GM19023 (cell line): ENCODE measurements around the gene SMAD1.

ENCODE experiments used
- ATAC-seq: cut with Tn5 transposase; IDR thresholded peaks from one replicate; pipeline ENCODE4 v1.9.1; 2021; ENCODE audit warnings: mild to moderate bottlenecking, moderate library complexity; ENCODE audit not compliant: unreplicated experiment

SMAD1 gene

DNA sequence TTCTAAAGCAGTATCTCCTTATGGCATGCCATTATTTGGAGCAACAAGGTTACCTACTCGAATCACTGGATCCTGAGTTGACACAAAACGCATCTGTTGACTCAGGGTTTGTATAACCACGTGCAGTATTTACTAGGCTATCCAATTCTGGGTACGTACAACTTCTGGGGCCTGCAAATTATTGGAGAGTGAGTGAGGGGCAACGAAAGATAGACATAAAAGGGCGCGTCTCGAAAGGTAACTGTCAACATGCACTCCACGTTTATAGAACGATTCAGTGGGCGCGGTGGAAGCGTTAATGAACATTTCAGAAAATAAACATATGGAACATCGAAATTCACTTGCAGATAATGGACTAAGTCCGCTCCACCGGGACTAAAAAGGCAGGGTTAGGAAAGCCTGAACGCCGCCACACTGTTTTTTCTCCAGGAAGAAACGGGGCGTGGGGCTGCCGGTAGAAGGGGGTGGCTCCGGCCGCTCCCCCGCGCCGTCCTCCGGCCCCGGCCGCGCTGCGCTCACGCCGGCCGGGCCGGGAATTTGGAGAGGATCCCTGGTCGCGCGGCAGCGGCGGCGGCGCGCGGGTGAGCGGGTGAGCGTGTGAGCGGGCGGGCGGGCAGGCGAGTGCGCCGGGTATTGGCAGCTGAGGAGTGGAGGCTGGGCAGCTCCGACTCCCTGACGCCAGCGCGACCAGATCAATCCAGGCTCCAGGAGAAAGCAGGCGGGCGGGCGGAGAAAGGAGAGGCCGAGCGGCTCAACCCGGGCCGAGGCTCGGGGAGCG is at the start of gene SMAD1:
Gene SMAD1 (plus strand): TSS at position 690 of the 778 bp plus-strand sequence. CDS start 32,761 bp downstream, outside the sequence.
- peak; percentile 48 for ATAC-seq

DNA sequence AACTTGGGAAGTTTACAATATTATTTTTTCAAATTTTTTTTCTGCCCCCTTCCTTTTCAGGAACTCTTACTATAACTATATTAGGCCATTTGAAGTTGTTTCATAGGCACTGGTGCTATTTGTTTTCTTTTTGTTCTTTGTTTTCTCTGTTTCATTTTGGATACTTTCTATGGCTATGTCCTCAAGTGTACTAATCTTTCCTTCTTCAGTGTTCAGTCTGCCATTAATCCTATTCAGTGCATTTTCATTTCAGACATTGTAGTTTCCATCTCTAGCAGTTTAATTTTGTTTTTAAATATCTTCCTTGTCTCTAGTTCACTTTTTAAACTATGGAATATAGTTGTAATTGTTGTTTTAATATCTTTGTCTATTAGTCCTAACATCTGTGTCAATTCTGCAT is 48.0 kb upstream of the SMAD1 start:
- ATAC-seq = no peak

DNA sequence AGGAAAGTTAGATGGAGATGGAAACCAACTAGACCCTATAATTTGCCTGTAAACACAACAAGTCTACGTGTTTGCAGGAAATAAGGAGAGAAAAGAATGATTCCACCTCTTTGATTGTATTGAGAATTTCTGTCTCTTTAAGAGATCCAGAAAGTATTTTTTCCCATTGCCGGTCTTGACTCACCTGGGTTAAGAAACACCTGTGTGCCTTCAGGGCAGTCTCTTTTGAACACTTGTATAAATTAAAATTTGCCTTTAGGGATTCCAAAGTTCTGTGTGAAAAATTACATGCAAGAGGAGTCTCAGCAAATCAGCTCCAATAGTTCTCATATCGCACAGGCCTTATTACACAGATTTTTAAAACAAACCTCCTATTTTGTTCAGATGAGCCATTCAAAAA is 46.0 kb upstream of the SMAD1 start:
- no peak for ATAC-seq

DNA sequence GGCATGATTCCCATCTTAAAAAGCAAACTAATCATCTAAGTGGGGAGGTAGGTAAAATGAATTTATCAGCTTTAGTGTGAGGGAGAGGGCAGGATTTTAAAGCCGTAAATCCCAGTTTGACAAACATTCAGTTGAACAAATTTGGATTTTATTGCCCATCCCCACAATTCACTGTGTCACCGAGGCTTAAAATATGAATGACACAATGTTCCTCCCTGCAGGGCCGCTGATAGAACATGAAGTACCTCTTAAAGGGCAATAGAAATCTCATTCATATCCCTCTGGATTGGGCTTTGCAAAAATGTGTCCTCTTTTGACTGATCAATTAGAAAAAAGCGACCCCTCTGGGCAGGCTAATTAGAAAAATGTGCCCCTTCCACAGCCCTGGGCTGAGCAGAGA is 45.5 kb upstream of the SMAD1 start:
- ATAC-seq = no peak

DNA sequence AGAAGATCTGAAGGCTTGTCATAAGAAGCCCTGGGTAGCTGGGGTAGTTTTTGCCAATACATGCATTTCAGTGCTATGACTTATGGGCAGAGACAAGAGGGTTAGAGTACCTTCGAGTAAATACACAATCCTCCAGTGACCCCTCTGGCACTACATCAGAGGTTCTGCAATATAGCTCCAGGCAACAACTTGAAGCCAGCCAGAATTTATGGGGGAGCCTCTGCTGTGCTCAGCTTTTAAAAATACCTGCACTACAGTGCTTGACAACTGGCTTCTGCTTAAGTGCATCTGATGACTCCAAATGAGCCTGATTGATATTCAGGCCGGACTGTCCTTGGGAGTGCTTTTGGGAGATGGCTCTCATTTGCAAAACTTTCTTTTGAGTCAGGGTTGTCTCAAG is 44.9 kb upstream of the SMAD1 start:
- no peak for ATAC-seq

DNA sequence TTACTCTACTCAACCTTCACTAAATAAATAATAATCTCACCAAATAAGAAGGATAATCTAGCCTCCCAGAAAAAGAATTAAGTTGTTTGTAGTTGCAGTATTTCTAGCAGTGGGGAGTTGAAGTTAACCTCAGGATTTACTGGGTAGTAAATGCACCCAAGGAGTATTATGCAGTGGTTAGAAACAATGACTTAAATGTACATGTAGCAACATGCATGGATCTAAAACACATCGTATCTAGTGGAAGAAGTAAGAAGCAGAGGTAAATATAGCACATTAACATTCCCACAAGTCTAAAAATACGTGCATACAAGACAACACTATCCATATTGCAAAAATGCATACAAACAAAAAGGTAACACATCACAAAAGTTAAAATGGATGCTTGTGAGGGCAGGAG is 44.2 kb upstream of the SMAD1 start:
- ATAC-seq = no peak

DNA sequence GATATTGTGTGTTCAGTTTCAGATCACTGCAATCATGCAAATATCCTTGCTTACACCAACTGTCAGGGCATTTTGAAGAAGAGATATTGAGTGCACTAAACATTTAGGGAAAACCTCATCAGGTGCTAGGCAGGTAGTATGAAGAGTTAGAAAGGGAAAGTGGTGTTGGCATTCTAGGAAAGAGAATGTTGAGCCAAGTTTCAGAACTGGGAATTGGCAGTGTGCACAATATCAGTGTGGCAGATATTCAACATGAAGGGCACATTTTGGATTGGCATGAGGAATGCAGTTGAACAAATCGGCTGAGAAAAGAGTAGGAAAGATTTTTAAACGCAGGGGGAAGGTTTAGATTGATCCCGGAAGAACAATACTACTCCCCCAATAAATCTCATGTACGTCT is 43.4 kb upstream of the SMAD1 start:
- ATAC-seq = no peak

DNA sequence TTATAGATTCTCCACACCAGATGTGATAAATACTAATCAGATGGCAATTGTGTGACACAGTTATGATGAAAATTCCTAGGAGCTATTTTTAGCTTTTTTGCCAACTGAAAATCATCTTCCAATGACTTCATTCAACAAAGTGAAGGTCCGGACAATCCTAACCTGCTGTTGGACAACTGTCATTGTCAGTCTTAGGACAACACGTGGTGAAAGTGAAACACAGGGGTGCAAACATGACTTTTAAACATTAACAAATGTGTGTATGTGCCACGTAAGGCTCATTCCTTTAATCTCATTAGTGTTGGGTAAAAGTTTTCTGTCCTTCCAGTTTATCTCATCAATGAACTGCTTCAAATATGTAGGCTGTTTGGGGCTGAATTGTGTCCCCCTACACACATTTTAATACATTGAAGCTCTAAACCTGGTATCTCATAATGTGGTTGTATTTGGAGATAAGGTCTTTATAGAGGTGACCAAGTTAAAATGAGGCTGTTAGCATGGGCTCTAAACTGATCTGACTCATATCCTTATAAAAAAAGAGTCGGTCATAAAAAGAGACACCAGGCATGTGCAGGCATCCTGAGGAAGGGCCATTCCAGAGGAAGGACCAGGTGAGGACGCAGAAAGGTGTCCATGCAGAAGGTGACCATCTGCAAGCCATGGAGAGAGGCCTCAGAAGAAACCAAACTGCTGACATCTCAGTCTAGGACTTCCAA is 41.2 kb upstream of the SMAD1 start:
- ATAC-seq = no peak

DNA sequence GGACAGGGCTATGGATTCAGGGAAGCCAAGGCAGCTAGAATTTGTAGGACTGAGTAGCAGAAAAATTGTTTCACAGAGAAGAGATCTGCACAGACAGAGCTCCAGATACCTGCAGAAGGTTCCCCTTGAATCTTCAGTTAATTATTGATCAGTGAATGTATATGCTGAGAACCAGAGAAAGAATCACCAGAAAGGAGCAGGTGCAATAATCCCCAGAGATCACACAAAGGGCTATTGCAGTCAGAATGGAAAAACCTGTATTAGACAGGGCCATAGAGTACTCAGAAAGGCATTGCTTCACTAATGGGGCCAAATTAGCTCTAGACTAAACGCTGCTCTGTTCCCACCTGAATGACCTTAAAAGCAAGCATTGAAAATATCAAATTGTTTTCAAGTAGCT is 35.5 kb upstream of the SMAD1 start:
- peak; percentile 74 for ATAC-seq

DNA sequence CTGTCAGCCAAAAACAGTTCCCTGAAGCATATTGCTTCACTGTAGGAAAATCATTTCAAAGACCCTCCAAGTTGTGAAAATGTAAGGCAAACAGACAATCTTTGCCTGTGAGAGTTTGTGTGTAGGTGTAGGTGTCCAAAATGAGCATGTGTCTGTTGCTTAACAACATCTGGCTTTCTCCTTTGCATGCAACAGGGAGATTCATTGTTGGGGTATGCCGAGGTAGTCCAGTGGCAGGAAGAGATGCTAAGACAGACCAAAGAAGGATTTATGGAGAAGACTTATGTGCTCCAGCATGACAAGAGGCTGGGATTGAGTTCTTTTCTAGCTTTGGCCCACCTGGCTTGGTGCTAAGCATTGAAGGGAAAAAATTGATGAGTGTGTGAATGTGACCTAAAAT is 29.8 kb upstream of the SMAD1 start:
- no peak for ATAC-seq

DNA sequence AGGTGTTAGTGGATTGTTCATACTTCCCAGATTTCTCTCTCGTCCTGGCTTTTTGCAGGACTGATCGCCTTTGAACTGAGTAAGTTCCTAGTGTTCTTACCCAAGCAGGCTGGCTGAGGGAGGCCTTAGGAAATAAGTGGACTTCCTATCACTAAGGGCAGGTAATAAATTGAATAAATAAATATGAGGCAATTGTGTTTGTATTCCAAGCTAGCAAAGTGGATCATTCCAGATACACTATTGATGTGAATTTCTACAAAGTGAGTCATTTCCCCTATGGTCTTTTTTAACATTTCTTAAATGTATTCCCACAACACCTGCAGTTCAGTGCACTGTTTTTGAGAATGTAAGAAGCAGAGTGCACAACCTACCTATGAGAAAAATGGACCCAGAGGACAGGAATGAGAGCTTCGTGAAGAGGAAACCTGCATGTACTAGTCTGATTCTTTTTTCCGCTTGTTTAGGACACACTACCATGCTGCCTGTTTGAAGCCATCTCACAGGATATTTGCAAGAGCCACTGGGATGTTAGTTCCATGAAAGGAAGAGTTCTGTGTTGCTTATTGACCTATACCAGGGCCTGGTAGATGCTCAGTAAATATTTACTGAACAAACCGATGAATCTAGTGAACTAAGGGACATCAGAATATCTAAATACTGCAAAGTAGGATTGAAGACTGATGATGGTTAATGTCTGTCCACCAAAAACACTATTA is 29.0 kb upstream of the SMAD1 start:
- no peak for ATAC-seq

DNA sequence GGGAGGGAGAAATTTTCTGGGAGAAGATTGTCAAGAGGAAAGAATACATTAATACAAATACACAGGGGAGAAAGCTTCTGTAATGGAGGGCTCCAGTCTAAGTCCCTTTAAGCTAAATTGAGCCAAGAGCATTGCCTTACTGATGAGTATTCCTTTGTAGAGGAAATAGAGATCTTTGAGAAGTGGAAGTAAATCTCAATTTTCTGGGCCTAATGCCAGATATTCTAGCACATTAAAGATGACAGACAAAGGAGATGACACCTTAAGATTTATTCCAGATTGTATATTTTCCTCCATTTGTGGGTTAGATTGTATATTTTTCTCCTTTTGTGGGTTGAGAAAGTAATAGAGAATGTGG is 28.5 kb upstream of the SMAD1 start:
- no peak for ATAC-seq

DNA sequence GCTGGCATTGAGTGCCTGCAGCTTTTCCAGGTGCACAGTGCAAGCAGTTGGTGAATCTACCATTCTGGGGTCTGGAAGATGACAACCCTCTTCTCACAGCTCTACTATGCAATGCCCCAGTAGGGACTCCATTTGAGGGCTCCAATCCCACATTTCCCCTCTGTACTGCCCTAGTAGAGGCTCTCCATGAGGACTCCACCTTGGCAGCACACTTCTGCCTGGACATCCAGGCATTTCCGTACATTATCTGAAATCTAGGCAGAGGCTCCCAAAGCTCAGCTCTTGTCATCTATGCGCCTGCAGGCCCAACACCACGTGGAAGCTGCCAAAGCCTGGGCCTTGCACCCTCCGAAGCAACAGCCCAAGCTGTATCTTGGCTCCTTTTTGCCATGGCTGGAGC is 8.4 kb upstream of the SMAD1 start:
- no peak for ATAC-seq

DNA sequence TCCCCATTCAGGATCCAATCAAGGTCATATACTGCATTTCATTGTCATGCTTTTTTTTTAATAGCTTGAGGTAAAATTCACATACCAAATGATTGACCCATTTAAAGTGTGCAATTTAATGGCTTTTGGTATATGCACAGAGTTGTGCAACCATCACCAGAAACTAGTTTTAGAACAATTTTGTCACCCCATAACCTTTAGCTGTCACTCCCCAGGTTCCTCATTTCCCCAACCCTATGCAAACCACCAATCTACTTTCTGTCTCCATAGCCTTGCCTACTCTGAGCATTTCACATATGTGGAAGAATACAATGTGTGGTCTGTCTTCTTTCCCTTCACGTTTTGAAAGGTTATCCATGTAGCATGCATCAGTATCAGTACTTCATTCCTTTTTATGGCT is 1.4 kb upstream of the SMAD1 start:
- no peak for ATAC-seq

DNA sequence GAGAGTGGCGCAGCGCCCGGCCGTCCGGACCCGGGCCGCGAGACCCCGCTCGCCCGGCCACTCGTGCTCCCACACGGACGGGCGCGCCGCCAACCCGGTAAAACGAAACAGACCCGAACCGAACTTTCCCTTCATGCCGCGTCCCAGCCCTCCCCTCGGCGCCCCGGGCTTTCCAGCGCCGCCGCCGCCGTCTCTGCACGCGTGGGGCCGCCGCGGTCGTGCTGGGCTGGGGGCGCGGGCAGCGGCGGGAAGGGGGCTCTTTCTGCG is 222 bp downstream of the SMAD1 start:
- ATAC-seq = no peak

DNA sequence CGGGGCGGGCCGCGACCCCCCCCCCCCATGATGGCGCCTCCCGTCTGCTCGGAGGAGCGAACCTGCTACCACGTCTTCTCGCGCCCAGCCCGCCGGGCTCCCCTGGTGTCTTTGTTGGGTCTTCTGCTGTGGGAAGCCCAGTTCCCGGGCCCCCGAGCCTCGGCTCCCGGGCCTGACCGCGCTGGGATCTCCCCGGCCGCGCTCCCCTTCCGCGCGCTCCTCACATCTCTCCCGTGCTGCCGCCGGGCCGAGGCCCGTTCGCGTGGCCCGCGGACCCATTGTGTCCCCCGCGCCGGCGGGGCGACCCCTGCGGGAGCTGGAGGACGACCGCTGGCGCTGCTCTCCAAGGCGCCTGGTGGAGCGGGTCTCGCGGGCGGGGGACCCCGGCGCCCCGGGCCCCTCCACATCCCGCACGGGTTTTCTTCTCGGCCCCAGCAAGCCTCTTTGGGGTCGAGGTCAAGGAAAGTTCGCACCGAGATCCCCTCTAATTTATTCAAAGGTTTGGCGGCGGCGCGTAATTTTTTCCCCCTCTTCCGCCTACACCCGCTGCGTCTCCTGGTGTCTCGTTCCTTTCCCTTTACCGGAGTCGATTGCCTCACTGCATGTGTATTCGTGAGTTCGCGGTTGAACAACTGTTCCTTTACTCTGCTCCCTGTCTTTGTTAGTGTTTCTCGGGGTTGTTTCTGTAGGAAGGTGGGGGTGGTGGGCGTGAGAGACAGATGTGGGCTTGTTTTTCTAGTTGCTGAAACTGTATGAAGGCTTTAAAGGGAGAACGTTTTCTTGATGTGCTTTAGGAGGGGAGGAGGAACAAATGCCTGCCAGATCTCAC is 770 bp downstream of the SMAD1 start:
- ATAC-seq = peak; percentile 39

DNA sequence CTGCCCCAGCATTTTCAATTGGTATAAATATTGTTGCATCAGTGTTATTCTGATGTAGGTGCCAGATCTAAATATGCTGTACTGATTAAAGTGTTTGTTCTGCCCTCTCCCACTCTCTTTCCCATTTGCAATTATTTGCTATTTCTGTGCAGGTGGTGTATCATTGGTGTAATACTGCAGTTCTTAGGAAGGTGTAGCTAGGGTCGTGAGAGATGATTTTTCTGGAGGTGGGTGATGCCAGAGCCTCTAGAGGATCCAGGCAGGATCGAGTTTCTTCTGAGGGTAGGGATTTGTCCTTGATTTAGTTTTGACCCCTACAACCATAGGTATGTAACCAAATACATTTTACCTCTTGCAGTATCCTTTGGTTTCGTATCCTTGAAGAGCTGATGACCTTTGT is 1.9 kb downstream of the SMAD1 start:
- ATAC-seq = no peak

DNA sequence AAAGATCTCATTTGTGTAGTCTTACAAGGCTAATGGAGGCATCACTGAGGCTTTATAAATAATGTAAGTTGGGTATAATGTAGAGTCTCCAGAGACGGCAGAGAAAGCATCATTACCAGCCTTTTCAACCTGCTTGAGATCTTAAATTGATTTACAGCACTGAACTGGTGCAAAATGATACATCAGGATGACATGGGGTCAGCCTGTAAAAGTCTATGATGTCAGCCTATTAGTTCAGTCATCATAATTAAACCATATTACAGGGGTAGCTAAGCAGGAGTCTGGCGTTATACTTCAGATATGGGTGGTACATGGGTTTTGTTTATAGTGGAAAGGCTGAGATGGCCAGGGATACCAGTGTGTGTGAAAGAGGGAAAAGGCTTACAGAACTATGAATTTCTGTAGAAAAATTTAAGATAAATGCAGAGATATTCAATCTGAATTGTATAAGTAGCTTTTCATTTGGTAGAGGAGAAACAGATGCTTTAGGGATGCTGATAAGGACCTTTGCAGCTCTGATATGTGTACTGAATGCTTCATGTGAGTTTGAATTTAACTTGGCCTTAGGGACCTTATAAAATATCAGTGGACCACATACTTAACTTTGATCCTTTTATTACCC is 2.7 kb downstream of the SMAD1 start:
- no peak for ATAC-seq

DNA sequence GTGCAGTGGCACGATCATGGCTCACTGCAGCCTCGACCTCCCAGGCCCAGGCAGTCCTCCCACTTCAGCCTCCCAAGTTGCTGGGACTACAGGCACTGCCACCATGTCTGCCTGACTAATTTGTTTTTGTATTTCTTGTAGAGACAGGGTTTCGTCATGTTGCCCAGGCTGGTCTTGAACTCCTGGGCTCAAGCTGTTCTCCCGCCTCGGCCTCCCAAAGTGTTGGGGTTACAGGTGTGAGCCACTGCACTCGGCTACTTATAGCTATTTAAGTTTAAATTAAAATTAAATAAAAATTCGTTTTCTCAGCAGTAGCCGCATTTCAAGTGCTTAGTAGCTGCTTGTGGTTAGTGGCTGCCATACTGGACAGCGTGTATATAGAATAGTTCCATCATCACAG is 3.5 kb downstream of the SMAD1 start:
- ATAC-seq = no peak

DNA sequence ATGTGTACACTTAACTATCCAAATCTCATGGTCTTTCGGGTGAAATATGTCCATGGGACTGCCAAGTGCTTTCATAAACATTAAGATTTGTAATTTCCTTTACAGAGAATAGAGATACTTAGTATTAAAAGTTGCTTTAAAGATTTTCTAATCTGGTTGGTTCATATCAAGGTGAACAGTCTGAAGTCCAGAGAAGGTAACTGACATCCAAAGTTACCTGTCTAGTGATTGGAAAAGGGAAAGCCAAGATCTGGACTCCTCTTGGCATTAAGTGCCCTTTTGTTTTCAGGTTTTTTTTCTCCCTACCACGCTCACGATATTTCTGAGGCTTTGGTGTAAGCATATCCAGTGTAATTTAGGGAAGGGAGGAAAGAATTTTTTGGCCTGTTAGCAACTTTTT is 5.0 kb downstream of the SMAD1 start:
- ATAC-seq = no peak

DNA sequence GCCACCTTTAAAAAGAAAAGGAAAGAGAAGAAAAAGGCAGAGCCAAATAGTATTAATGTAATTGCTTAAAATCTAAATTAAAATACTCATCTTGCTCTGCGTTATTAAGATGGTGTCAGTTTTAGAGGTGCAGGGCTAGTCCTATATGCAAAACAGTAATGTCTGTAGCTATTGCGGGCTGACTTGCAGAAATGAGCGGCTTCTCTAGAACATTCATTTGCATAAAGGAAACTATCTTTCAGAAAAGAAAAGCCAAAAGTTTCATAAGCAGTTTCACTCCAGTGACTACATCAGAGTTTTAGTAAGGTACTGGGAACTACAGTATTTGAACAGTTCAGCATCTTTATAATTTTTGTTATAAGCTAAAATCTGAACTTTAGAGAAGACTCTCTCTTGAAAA is 6.0 kb downstream of the SMAD1 start:
- ATAC-seq = peak; percentile 94
